Astrocyte (in vitro differentiated cells and primary cell): ENCODE results near the gene ME2. TPM values are rescaled to one million over a fixed set of nuclear protein-coding genes. Genes with fewer than 3 reads are reported as not detected.

ENCODE experiments used
- DNase-seq: peaks from one replicate; pipeline ENCODE4 v3.0.0-alpha.2; 2010; ENCODE audit warnings: low read depth
- FAIRE-seq: peaks from 2 replicates; lab custom pipeline; 2011; peaks lifted over from hg19 to GRCh38; lab: Jason Lieb, UNC
- H2AFZ ChIP-seq: 2 replicates; pipeline ENCODE4 v1.6.0; 2012; ENCODE audit warnings: low read depth, low read length, inconsistent platforms
- H3K27ac ChIP-seq: 2 replicates; pipeline ENCODE4 v1.5.1; 2011; ENCODE audit warnings: low read depth, low read length, inconsistent platforms
- H3K27me3 ChIP-seq: 2 replicates; pipeline ENCODE4 v1.6.0; 2011; ENCODE audit warnings: low read length, inconsistent platforms; ENCODE audit not compliant: insufficient read depth
- H3K36me3 ChIP-seq: 2 replicates; pipeline ENCODE4 v1.5.1; 2011; ENCODE audit warnings: low read length, inconsistent platforms; ENCODE audit not compliant: insufficient read depth
- H3K4me1 ChIP-seq: 2 replicates; pipeline ENCODE4 v1.5.1; 2011; ENCODE audit warnings: low read length, inconsistent platforms; ENCODE audit not compliant: insufficient read depth
- H3K4me2 ChIP-seq: 2 replicates; pipeline ENCODE4 v1.6.0; 2012; ENCODE audit warnings: low read length, inconsistent platforms
- H3K4me3 ChIP-seq: 2 replicates; pipeline ENCODE4 v1.5.1; 2011; ENCODE audit warnings: low read depth, mild to moderate bottlenecking, low read length, inconsistent platforms; ENCODE audit not compliant: insufficient read depth
- H3K79me2 ChIP-seq: 2 replicates; pipeline ENCODE4 v1.6.0; 2012; ENCODE audit warnings: mild to moderate bottlenecking, low read length, inconsistent platforms; ENCODE audit not compliant: insufficient read depth
- H3K9ac ChIP-seq: 2 replicates; pipeline ENCODE4 v1.6.0; 2012; ENCODE audit warnings: mild to moderate bottlenecking, low read length, inconsistent platforms
- H3K9me3 ChIP-seq: 2 replicates; pipeline ENCODE4 v1.5.1; 2012; ENCODE audit warnings: low read depth, mild to moderate bottlenecking, low read length, inconsistent platforms; ENCODE audit not compliant: insufficient read depth
- H4K20me1 ChIP-seq: 2 replicates; pipeline ENCODE4 v1.6.0; 2012; ENCODE audit warnings: low read length, inconsistent platforms; ENCODE audit not compliant: insufficient read depth
- H3K27ac Mint-ChIP-seq: one replicate; pipeline ENCODE4 v1.8.0; 2021; ENCODE audit warnings: mild to moderate bottlenecking, mixed read lengths; ENCODE audit not compliant: unreplicated experiment
- H3K27me3 Mint-ChIP-seq: one replicate; pipeline ENCODE4 v1.8.0; 2021; ENCODE audit warnings: low read depth, mixed read lengths; ENCODE audit not compliant: unreplicated experiment
- H3K36me3 Mint-ChIP-seq: one replicate; pipeline ENCODE4 v1.8.0; 2021; ENCODE audit warnings: low read depth, mixed read lengths; ENCODE audit not compliant: unreplicated experiment
- H3K4me1 Mint-ChIP-seq: one replicate; pipeline ENCODE4 v1.8.0; 2021; ENCODE audit warnings: low read depth, mixed read lengths; ENCODE audit not compliant: unreplicated experiment
- H3K4me3 Mint-ChIP-seq: one replicate; pipeline ENCODE4 v1.8.0; 2021; ENCODE audit warnings: mild to moderate bottlenecking, moderate library complexity, mixed read lengths; ENCODE audit not compliant: unreplicated experiment
- H3K9me3 Mint-ChIP-seq: one replicate; pipeline ENCODE4 v1.8.0; 2021; ENCODE audit warnings: mild to moderate bottlenecking, mixed read lengths; ENCODE audit not compliant: unreplicated experiment
- EZH2 ChIP-seq: IDR thresholded peaks from 2 replicates; pipeline ENCODE4 v1.6.1; 2012; ENCODE audit warnings: mild to moderate bottlenecking, low read length, inconsistent platforms; ENCODE audit not compliant: insufficient read depth
- total RNA-seq: library from RNA; stranded (reverse); gene quantifications from 2 replicates; pipeline ENCODE4 v1.2.1, GENCODE V29; 2021
- TF ChIP-seq, protein P1 (sequence below): IDR thresholded peaks from 2 replicates; pipeline ENCODE4 v1.5.1; 2011; ENCODE audit warnings: low read depth, mild to moderate bottlenecking, inconsistent platforms, low read length, moderate library complexity; ENCODE audit not compliant: insufficient read depth

The ME2 gene
- total RNA-seq, 1 donor from 2014 or later, result 44.0 TPM

DNA sequence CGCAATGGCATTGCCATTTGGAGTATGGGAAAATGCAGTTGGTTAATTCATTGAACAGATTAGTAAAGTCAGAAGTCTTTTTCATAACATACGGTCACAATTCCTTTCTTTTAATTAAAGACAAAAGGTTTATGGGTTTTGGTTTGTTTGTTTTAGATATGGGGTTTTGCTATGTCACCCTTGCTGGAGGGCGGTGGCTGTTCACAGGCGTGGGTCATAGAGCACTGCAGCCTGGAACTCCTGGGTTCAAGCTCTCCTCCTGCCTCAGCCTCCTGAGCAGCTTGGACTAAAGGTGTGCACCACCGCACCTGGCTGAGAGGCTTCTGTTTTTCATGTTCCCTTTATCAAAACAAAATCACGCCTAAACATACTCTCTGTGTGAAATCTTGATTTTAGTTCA, 70.3 kb downstream of the ME2 start:
- no peaks in the 10 kb centered on the region for H3K27me3 Mint-ChIP-seq
- DNase-seq (no peak), FAIRE-seq (no peak)
- Histone ChIP-seq H3K4me3 (no peak overlapping the region), H3K4me2 (no peak overlapping the region), H3K27ac (no peak overlapping the region), H3K27me3 (no peaks in the 10 kb centered on the region), H3K36me3 (no peaks in the 10 kb centered on the region), H2AFZ (no peak overlapping the region), H3K9me3 (no peaks in the 10 kb centered on the region), H4K20me1 (no peaks in the 10 kb centered on the region), H3K9ac (no peak overlapping the region), H3K79me2 (no peaks in the 10 kb centered on the region), H3K4me1 (peaks cover 2% of the 10 kb centered on the region)
- H3K27ac Mint-ChIP-seq, result no peak overlapping the region
- TF ChIP-seq, protein P1, sequence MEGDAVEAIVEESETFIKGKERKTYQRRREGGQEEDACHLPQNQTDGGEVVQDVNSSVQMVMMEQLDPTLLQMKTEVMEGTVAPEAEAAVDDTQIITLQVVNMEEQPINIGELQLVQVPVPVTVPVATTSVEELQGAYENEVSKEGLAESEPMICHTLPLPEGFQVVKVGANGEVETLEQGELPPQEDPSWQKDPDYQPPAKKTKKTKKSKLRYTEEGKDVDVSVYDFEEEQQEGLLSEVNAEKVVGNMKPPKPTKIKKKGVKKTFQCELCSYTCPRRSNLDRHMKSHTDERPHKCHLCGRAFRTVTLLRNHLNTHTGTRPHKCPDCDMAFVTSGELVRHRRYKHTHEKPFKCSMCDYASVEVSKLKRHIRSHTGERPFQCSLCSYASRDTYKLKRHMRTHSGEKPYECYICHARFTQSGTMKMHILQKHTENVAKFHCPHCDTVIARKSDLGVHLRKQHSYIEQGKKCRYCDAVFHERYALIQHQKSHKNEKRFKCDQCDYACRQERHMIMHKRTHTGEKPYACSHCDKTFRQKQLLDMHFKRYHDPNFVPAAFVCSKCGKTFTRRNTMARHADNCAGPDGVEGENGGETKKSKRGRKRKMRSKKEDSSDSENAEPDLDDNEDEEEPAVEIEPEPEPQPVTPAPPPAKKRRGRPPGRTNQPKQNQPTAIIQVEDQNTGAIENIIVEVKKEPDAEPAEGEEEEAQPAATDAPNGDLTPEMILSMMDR, result no peak
- no peak for TF ChIP-seq EZH2
- peaks cover 4% of the 10 kb centered on the region for H3K4me1 Mint-ChIP-seq
- H3K4me3 Mint-ChIP-seq, result no peak overlapping the region
- H3K9me3 Mint-ChIP-seq, result no peaks in the 10 kb centered on the region
- H3K36me3 Mint-ChIP-seq, result no peaks in the 10 kb centered on the region

- no peaks in the 10 kb centered on the region for H3K36me3 Mint-ChIP-seq
- no peaks in the 10 kb centered on the region for H3K4me1 Mint-ChIP-seq
Measured at GRCh38 chr18:50950626-50951025, 71.7 kb downstream of the ME2 start.

GRCh38 chr18:50953822-50954221, 74.9 kb downstream of the ME2 start:
- Mint-ChIP-seq H3K36me3 (no peaks in the 10 kb centered on the region), H3K27ac (no peak overlapping the region), H3K4me1 (no peaks in the 10 kb centered on the region), H3K4me3 (no peak overlapping the region), H3K9me3 (no peaks in the 10 kb centered on the region), H3K27me3 (no peaks in the 10 kb centered on the region)
- Histone ChIP-seq H3K79me2 (no peaks in the 10 kb centered on the region), H3K9me3 (no peaks in the 10 kb centered on the region), H4K20me1 (no peaks in the 10 kb centered on the region), H3K36me3 (no peaks in the 10 kb centered on the region), H3K27me3 (no peaks in the 10 kb centered on the region), H3K9ac (no peak overlapping the region), H2AFZ (no peak overlapping the region), H3K27ac (no peak overlapping the region), H3K4me1 (no peaks in the 10 kb centered on the region), H3K4me2 (no peak overlapping the region), H3K4me3 (no peak overlapping the region)
- DNase-seq, result no peak
- FAIRE-seq, result no peak
- TF ChIP-seq EZH2, result no peak
- TF ChIP-seq, protein P1, result no peak

More at GRCh38 chr18:50950626-50951025, 71.7 kb downstream of the ME2 start:
- Mint-ChIP-seq H3K9me3 (no peaks in the 10 kb centered on the region), H3K4me3 (no peak overlapping the region), H3K27me3 (no peaks in the 10 kb centered on the region), H3K27ac (no peak overlapping the region)
- H3K9me3 ChIP-seq, result no peaks in the 10 kb centered on the region
- no peaks in the 10 kb centered on the region for H4K20me1 ChIP-seq
- no peaks in the 10 kb centered on the region for H3K27me3 ChIP-seq
- no peak overlapping the region for H2AFZ ChIP-seq
- FAIRE-seq (no peak), DNase-seq (no peak)
- no peak for TF ChIP-seq EZH2
- TF ChIP-seq, protein P1, result no peak
- no peak overlapping the region for H3K4me2 ChIP-seq
- no peaks in the 10 kb centered on the region for H3K79me2 ChIP-seq
- no peak overlapping the region for H3K27ac ChIP-seq
- no peak overlapping the region for H3K4me3 ChIP-seq
- H3K4me1 ChIP-seq, result no peaks in the 10 kb centered on the region
- H3K36me3 ChIP-seq, result no peaks in the 10 kb centered on the region
- no peak overlapping the region for H3K9ac ChIP-seq
